Endodermal cell (in vitro differentiated cells): ENCODE results near the gene CCL23. TPM values are rescaled to one million over a fixed set of nuclear protein-coding genes. Genes with fewer than 3 reads are reported as not detected.

Experiments used
- DNase-seq: peaks from one replicate; pipeline ENCODE4 v3.0.0-alpha.2; 2017
- H3K27ac ChIP-seq: 2 replicates; pipeline ENCODE4 v1.5.1; 2013; ENCODE audit warnings: mild to moderate bottlenecking, low read depth, low read length, moderate library complexity
- H3K27me3 ChIP-seq: 2 replicates; pipeline ENCODE4 v1.6.1; 2013; ENCODE audit warnings: mild to moderate bottlenecking, low read length, moderate library complexity; ENCODE audit not compliant: insufficient read depth, control insufficient read depth, poor library complexity, severe bottlenecking
- H3K36me3 ChIP-seq: 2 replicates; pipeline ENCODE4 v1.7.0; 2013; ENCODE audit warnings: mild to moderate bottlenecking, low read length, moderate library complexity; ENCODE audit not compliant: control insufficient read depth, insufficient read depth
- H3K4me1 ChIP-seq: one replicate; pipeline ENCODE4 v1.7.0; 2013; ENCODE audit warnings: low read length; ENCODE audit not compliant: control insufficient read depth, insufficient read depth
- H3K4me3 ChIP-seq: 2 replicates; pipeline ENCODE4 v1.5.1; 2013; ENCODE audit warnings: mild to moderate bottlenecking, low read length, moderate library complexity
- H3K9ac ChIP-seq: 2 replicates; pipeline ENCODE4 v1.6.1; 2013; ENCODE audit warnings: mild to moderate bottlenecking, low read length, moderate library complexity; ENCODE audit not compliant: poor library complexity, severe bottlenecking; ENCODE audit errors: extremely low read depth
- H3K9me3 ChIP-seq: 2 replicates; pipeline ENCODE4 v1.6.1; 2013; ENCODE audit warnings: mild to moderate bottlenecking, low read length, moderate library complexity; ENCODE audit not compliant: control insufficient read depth
- H3K27ac Mint-ChIP-seq: 2 replicates; pipeline ENCODE4 v1.8.0; 2020; ENCODE audit warnings: mixed read lengths
- H3K27me3 Mint-ChIP-seq: 2 replicates; pipeline ENCODE4 v1.8.0; 2021; ENCODE audit warnings: mild to moderate bottlenecking, mixed read lengths; ENCODE audit not compliant: insufficient read depth
- H3K36me3 Mint-ChIP-seq: 2 replicates; pipeline ENCODE4 v1.8.0; 2020; ENCODE audit warnings: low read depth, mixed read lengths
- H3K4me1 Mint-ChIP-seq: 2 replicates; pipeline ENCODE4 v1.8.0; 2020; ENCODE audit warnings: mixed read lengths
- H3K4me3 Mint-ChIP-seq: 2 replicates; pipeline ENCODE4 v1.8.0; 2020; ENCODE audit warnings: mild to moderate bottlenecking, moderate library complexity, mixed read lengths
- H3K9me3 Mint-ChIP-seq: 2 replicates; pipeline ENCODE4 v1.8.0; 2020; ENCODE audit warnings: mild to moderate bottlenecking, mixed read lengths
- WGBS, 2 experiments: methylation state at CpG; one replicate each; pipeline versions ENCODE4 v1.1.5 to v1.1.7; 2013; ENCODE audit warnings: missing lambda C conversion rate in 2 of 2, mixed read lengths in 1 of 2; ENCODE audit not compliant: insufficient coverage in 1 of 2, insufficient read length in 1 of 2; 5-methylcytosine and 5-hydroxymethylcytosine counted together
- long read RNA-seq, 4 experiments: library from polyadenylated mRNA in 2 of 4; library from RNA in 1 of 4; library from capped mRNA in 1 of 4; stranded (forward) in 3 of 4; unstranded in 1 of 4; transcript quantifications; one replicate each; pipeline ENCODE4 v2.0.0, GENCODE V29; 2020 to 2021; ENCODE audit warnings: inconsistent platforms in 1 of 4
- polyA plus RNA-seq, 2 experiments: library from polyadenylated mRNA; stranded (reverse); fragments of 50-300 nt; gene quantifications; one replicate each; pipeline ENCODE4 v1.2.3, GENCODE V29; 2013
- total RNA-seq, 2 donors: library from RNA; stranded (reverse); fragmentation: NEBNext Ultra II Directional in 1 of 2; extraction: Animal tissue kit (Norgen Biotek cat#: 25700) in 1 of 2; gene quantifications; 2 replicates in 1 of 2; 3 replicates in 1 of 2; pipeline ENCODE4 v1.2.1, GENCODE V29; 2021
- TF ChIP-seq, protein P1 (sequence below): fragments of 200-600 bp; sonication (generic); conservative IDR thresholded peaks from 2 replicates; pipeline ENCODE4 v1.5.0; 2021; ENCODE audit warnings: antibody characterized with exemption, mild to moderate bottlenecking

The CCL23 gene, protein sequence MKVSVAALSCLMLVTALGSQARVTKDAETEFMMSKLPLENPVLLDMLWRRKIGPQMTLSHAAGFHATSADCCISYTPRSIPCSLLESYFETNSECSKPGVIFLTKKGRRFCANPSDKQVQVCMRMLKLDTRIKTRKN
- total RNA-seq: not detected
- polyA plus RNA-seq (2013, experiment 1 of 2): not detected
- not detected for polyA plus RNA-seq (2013, experiment 2 of 2)
- long read RNA-seq, experiment 1: 0 reads
- long read RNA-seq, experiment 2: 0 reads
- long read RNA-seq, experiment 3: 0 reads
- long read RNA-seq, experiment 4: 0 reads

DNA sequence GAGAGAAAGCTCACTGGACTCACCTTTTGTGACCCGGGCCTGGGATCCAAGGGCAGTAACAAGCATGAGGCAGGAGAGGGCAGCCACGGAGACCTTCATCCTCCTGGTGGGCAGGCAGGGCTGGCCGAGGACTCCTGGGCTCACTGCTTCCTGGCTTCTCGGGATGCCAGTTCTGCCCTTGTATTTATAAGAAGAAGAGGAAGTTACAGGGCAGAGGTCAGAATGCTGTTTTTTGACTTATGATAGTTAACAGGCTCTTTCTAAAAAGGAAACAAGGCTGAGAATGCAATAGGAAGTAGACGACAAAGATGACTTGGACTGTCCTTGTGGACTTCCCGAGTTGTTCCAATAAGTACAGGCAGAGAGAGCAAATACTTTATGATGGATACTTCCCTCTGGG, at the start of gene CCL23:
Gene CCL23 (minus strand): TSS at position 174 of the 400 bp plus-strand sequence. CDS start 75 bp downstream, at position 99.
- WGBS, 2 experiments: 76 to 78% methylated on average over 3 to 6 of the region's 6 CpGs
- no peak within 1 kb of the TSS for H3K27ac ChIP-seq
- H3K36me3 ChIP-seq: no peaks in the 10 kb centered on the region
- Mint-ChIP-seq H3K4me3 (no peak within 1 kb of the TSS), H3K27me3 (peaks cover 25% of the 10 kb centered on the region), H3K36me3 (no peaks in the 10 kb centered on the region), H3K9me3 (peaks cover 10% of the 10 kb centered on the region), H3K27ac (no peak within 1 kb of the TSS), H3K4me1 (no peaks in the 10 kb centered on the region)
- DNase-seq: peak; percentile 47
- H3K4me1 ChIP-seq: no peaks in the 10 kb centered on the region
- H3K27me3 ChIP-seq: peaks cover 15% of the 10 kb centered on the region
- H3K9ac ChIP-seq: no peak within 1 kb of the TSS
- H3K4me3 ChIP-seq: no peak within 1 kb of the TSS
- TF ChIP-seq, protein P1, sequence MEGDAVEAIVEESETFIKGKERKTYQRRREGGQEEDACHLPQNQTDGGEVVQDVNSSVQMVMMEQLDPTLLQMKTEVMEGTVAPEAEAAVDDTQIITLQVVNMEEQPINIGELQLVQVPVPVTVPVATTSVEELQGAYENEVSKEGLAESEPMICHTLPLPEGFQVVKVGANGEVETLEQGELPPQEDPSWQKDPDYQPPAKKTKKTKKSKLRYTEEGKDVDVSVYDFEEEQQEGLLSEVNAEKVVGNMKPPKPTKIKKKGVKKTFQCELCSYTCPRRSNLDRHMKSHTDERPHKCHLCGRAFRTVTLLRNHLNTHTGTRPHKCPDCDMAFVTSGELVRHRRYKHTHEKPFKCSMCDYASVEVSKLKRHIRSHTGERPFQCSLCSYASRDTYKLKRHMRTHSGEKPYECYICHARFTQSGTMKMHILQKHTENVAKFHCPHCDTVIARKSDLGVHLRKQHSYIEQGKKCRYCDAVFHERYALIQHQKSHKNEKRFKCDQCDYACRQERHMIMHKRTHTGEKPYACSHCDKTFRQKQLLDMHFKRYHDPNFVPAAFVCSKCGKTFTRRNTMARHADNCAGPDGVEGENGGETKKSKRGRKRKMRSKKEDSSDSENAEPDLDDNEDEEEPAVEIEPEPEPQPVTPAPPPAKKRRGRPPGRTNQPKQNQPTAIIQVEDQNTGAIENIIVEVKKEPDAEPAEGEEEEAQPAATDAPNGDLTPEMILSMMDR: peak; percentile 35
- H3K9me3 ChIP-seq: no peaks in the 10 kb centered on the region

DNA sequence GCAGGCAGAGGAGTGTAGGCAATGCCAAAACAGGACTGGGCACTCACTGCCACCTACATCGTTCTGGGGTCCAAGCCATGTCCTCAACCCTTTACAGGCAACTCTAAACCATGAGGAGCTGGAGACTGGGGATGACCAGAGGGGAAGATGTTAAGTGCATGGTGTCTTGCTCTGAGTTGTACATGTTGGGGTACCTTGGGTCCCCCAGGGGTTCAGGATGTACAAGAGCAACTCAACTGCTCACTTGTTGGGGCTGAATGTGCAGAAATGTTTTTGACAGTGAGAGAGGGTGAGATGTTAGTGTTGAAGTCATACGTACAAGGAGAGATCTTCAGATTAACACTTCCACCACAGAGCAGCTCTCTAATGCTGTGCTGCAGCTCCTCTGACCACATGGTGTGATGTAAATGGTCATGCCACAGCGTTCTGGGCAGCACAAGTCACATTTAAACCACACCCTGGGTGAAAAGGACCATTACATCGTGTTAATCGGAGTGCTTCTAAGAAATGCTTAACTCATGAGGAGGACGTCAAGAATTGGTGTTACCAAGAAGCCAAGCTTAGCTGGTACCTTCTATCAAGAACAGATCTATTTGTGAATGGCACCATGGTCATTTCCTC, 48.7 kb upstream of the CCL23 start:
- Mint-ChIP-seq H3K4me1 (no peaks in the 10 kb centered on the region), H3K27ac (no peak overlapping the region), H3K27me3 (peaks cover 4% of the 10 kb centered on the region), H3K9me3 (no peaks in the 10 kb centered on the region), H3K4me3 (no peak overlapping the region), H3K36me3 (no peaks in the 10 kb centered on the region)
- Histone ChIP-seq H3K4me3 (no peak overlapping the region), H3K36me3 (no peaks in the 10 kb centered on the region), H3K9ac (no peak overlapping the region), H3K9me3 (no peaks in the 10 kb centered on the region), H3K27ac (no peak overlapping the region), H3K4me1 (no peaks in the 10 kb centered on the region), H3K27me3 (no peaks in the 10 kb centered on the region)
- 86 to 92% methylated on average over 4 to 6 of the region's 6 CpGs for WGBS, 2 experiments
- TF ChIP-seq, protein P1: no peak
- no peak for DNase-seq

DNA sequence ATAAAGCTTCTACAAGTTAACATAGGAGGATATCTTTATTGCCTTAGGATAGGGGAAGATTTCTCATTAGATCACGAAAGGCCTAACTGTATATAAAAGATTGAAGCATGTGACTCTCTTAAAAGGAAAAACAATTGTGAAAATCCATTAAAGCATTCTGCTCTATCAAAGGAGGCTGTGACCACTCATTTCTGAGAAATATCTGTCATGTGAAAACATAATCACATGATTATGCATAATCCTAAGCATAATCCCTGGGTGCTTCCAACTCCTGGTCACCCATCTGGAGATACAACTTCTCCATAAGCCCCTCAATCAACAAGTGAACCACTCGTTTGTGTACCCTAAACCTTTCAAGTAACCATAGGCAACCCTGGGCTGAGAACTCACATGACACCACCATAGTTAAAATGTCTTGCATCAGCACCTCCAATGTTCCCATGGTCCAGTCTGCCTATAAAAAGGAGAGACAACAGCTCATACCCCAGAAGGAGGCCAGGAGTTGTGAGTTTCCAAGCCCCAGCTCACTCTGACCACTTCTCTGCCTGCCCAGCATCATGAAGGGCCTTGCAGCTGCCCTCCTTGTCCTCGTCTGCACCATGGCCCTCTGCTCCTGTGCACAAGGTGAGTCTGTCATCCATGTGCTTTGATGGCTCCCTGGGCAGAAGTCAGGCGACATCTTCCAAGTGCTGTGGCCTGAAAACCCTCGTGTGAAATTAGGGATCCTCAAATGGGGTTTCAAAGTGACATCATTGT, 46.2 kb upstream of the CCL23 start, which contains the start of gene CCL18:
Gene CCL18 (plus strand): TSS at position 487 of the 756 bp plus-strand sequence. CDS start 71 bp downstream, at position 558.
- Histone ChIP-seq H3K27ac (no peak within 1 kb of the TSS), H3K27me3 (no peaks in the 10 kb centered on the region), H3K9ac (no peak within 1 kb of the TSS), H3K36me3 (no peaks in the 10 kb centered on the region), H3K4me3 (no peak within 1 kb of the TSS), H3K4me1 (no peaks in the 10 kb centered on the region), H3K9me3 (no peaks in the 10 kb centered on the region)
- 82 to 100% methylated on average over 3 to 5 of the region's 5 CpGs for WGBS, 2 experiments
- no peaks in the 10 kb centered on the region for H3K9me3 Mint-ChIP-seq
- TF ChIP-seq, protein P1: no peak
- no peaks in the 10 kb centered on the region for H3K36me3 Mint-ChIP-seq
- no peak within 1 kb of the TSS for H3K27ac Mint-ChIP-seq
- H3K27me3 Mint-ChIP-seq: peaks cover 5% of the 10 kb centered on the region
- no peak within 1 kb of the TSS for H3K4me3 Mint-ChIP-seq
- no peak for DNase-seq
- no peaks in the 10 kb centered on the region for H3K4me1 Mint-ChIP-seq
